GM12891 (cell line): ENCODE results near the gene CNTNAP5.

Experiments used
- PAX5 ChIP-seq: IDR thresholded peaks from 2 replicates; pipeline ENCODE4 v1.6.1; 2011; ENCODE audit warnings: low read length, moderate library complexity, mild to moderate bottlenecking; ENCODE audit not compliant: insufficient read depth, severe bottlenecking
- POLR2A ChIP-seq: IDR thresholded peaks from 2 replicates; pipeline ENCODE4 v1.6.1; 2011; ENCODE audit warnings: low read depth, low read length, control low read depth
- POLR2AphosphoS5 ChIP-seq: IDR thresholded peaks from 2 replicates; pipeline ENCODE4 v1.6.1; 2011; ENCODE audit warnings: low read depth, low read length, control low read depth
- POU2F2 ChIP-seq: IDR thresholded peaks from 2 replicates; pipeline ENCODE4 v1.6.1; 2011; ENCODE audit warnings: low read depth, mild to moderate bottlenecking, control low read depth, low read length, moderate library complexity
- SPI1 ChIP-seq: IDR thresholded peaks from 2 replicates; pipeline ENCODE4 v1.6.1; 2011; ENCODE audit warnings: low read depth, low read length, control low read depth
- TAF1 ChIP-seq: IDR thresholded peaks from 2 replicates; pipeline ENCODE4 v1.6.1; 2011; ENCODE audit warnings: low read depth, low read length, control low read depth

DNA sequence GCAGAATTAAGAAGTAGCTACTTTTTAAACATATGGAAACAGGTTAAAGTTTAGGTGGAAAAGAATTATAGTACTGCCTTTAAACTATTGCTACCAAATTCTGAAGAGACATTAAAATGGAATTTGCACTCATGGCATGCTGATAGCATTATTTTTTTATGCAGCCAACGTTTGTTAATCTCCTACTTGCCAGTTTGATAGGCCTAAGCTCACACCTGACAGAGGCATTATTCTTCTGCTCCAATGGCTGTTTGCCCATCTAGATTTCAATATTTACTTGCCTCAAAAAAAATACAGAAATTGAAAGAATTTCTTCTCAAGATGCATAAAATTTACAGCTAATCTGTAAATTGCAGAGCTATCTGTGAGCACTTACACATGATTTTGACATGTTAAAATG, 849.6 kb downstream of the CNTNAP5 start:
- no peak for TF ChIP-seq PAX5
- TF ChIP-seq POLR2A, result no peak
- TF ChIP-seq POLR2AphosphoS5, result no peak
- no peak for TF ChIP-seq TAF1
- TF ChIP-seq SPI1, result no peak
- TF ChIP-seq POU2F2, result no peak
